ENCODE data around the gene PAPSS2. TPM values are rescaled to one million over a fixed set of nuclear protein-coding genes. Genes with fewer than 3 reads are reported as not detected.

Gene PAPSS2
- total and polyA plus RNA-seq, 2 experiments from 2014 or later, result 38.3 to 58.0 TPM

DNA sequence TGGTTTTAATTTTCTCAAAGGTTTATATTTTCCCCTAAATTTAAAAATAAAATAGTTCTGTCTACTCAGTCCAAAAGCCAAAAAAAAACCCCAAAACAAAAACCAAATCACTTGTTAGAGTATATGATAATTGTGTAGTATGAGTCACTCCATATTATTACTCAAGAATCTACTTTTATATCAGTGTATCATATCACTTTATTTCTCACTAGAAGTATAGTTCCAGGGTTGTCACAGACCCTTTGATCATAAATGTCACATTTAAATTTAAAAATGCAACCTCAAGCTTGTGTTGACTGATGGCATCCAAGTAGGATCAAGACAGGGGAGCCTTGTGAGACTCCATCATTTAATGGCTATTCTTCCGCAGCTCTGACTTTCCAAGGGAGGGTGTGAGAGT lies 61.0 kb downstream of the PAPSS2 start:
- Histone ChIP-seq H3K79me2 (no peaks in the 10 kb centered on the region), H3K4me1 (ENCODE audit: insufficient read depth) (peaks cover 10% of the 10 kb centered on the region), H3K9me2 (replicated peaks; ENCODE audit: insufficient read depth) (no peaks in the 10 kb centered on the region), H3K9me3 (ENCODE audit: low read depth) (no peaks in the 10 kb centered on the region), H2AFZ (no peak overlapping the region), H3K36me3 (replicated peaks; ENCODE audit: insufficient read depth, low read depth) (no peaks in the 10 kb centered on the region), H3K27ac (no peak overlapping the region), H4K20me1 (ENCODE audit: insufficient read depth, poor library complexity, severe bottlenecking) (no peaks in the 10 kb centered on the region), H3K4me3 (no peak overlapping the region), H3K4me2 (no peak overlapping the region), H3K27me3 (no peaks in the 10 kb centered on the region)
- 96% methylated on average over 1 of the region's 1 CpG for WGBS (ENCODE audit: low lambda C conversion rate, missing lambda C conversion rate)
- no peak for TF ChIP-seq EZH2phosphoT487 (IDR thresholded peaks at IDR 0.05; ENCODE audit: low read depth, severe bottlenecking, unreplicated experiment)
- TF ChIP-seq, protein P1, sequence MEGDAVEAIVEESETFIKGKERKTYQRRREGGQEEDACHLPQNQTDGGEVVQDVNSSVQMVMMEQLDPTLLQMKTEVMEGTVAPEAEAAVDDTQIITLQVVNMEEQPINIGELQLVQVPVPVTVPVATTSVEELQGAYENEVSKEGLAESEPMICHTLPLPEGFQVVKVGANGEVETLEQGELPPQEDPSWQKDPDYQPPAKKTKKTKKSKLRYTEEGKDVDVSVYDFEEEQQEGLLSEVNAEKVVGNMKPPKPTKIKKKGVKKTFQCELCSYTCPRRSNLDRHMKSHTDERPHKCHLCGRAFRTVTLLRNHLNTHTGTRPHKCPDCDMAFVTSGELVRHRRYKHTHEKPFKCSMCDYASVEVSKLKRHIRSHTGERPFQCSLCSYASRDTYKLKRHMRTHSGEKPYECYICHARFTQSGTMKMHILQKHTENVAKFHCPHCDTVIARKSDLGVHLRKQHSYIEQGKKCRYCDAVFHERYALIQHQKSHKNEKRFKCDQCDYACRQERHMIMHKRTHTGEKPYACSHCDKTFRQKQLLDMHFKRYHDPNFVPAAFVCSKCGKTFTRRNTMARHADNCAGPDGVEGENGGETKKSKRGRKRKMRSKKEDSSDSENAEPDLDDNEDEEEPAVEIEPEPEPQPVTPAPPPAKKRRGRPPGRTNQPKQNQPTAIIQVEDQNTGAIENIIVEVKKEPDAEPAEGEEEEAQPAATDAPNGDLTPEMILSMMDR (IDR thresholded peaks at IDR 0.05; ENCODE audit: poor library complexity), result no peak
- TF ChIP-seq EZH2 (IDR thresholded peaks at IDR 0.05; ENCODE audit: borderline replicate concordance), result no peak
- DNase-seq (ENCODE audit: low spot score), result no peak

DNA sequence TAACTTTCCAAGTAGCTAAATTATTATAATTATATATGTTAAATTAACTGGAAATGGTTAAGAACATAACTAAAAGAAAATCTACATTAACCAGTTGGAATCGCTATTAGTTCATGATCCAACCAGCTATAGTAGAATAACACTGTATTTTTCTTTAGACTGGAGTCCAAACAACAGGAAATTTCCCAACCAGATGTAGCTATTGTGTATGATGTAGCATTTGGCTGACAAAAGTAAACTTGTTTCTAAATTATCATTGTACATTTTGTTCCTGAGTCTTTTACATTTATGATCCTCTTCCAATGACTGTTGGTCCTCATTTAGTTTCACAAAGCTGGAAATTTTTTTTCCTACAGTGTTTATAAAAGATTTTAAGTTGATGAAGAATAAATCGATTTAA lies 62.1 kb downstream of the PAPSS2 start:
- Histone ChIP-seq H3K9me3 (ENCODE audit: low read depth) (no peaks in the 10 kb centered on the region), H3K27ac (no peak overlapping the region), H3K79me2 (no peaks in the 10 kb centered on the region), H4K20me1 (ENCODE audit: insufficient read depth, poor library complexity, severe bottlenecking) (no peaks in the 10 kb centered on the region), H2AFZ (no peak overlapping the region), H3K4me1 (ENCODE audit: insufficient read depth) (peaks cover 10% of the 10 kb centered on the region), H3K36me3 (replicated peaks; ENCODE audit: insufficient read depth, low read depth) (no peaks in the 10 kb centered on the region), H3K4me3 (no peak overlapping the region), H3K9me2 (replicated peaks; ENCODE audit: insufficient read depth) (no peaks in the 10 kb centered on the region), H3K4me2 (no peak overlapping the region), H3K27me3 (no peaks in the 10 kb centered on the region)
- DNase-seq (ENCODE audit: low spot score), result no peak
- TF ChIP-seq EZH2 (IDR thresholded peaks at IDR 0.05; ENCODE audit: borderline replicate concordance), result no peak
- no peak for TF ChIP-seq EZH2phosphoT487 (IDR thresholded peaks at IDR 0.05; ENCODE audit: low read depth, severe bottlenecking, unreplicated experiment)
- TF ChIP-seq, protein P1 (IDR thresholded peaks at IDR 0.05; ENCODE audit: poor library complexity), result no peak
- 100% methylated on average over 2 of the region's 2 CpGs for WGBS (ENCODE audit: low lambda C conversion rate, missing lambda C conversion rate)

DNA sequence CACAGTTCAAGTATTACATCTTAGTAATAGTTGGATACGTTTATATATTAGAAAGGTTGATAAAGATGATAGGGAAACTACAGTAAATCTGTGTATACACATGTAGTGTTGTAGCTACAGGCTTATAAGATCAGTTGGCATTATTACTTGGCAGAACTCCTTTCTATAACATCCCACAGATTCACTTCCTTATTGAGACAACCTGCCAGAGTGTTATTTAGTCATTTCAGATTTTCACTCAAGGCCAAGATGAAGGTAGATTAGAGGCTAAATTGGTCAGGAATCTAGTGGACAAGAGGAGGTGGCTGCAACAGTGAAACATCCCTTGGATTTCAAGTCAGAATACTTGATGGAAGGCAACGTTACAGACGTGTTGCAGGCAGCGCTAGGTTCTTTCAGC lies 63.0 kb downstream of the PAPSS2 start:
- Histone ChIP-seq H3K4me3 (no peak overlapping the region), H3K27me3 (no peaks in the 10 kb centered on the region), H3K79me2 (no peaks in the 10 kb centered on the region), H3K4me2 (peak overlapping the region; percentile 46), H2AFZ (no peak overlapping the region), H3K9me2 (replicated peaks; ENCODE audit: insufficient read depth) (no peaks in the 10 kb centered on the region), H3K9me3 (ENCODE audit: low read depth) (no peaks in the 10 kb centered on the region), H3K27ac (peak overlapping the region; percentile 62), H3K4me1 (ENCODE audit: insufficient read depth) (peaks cover 10% of the 10 kb centered on the region), H3K36me3 (replicated peaks; ENCODE audit: insufficient read depth, low read depth) (no peaks in the 10 kb centered on the region), H4K20me1 (ENCODE audit: insufficient read depth, poor library complexity, severe bottlenecking) (no peaks in the 10 kb centered on the region)
- TF ChIP-seq, protein P1 (IDR thresholded peaks at IDR 0.05; ENCODE audit: poor library complexity), result no peak
- DNase-seq (ENCODE audit: low spot score), result no peak
- 62% methylated on average over 4 of the region's 4 CpGs for WGBS (ENCODE audit: low lambda C conversion rate, missing lambda C conversion rate)

DNA sequence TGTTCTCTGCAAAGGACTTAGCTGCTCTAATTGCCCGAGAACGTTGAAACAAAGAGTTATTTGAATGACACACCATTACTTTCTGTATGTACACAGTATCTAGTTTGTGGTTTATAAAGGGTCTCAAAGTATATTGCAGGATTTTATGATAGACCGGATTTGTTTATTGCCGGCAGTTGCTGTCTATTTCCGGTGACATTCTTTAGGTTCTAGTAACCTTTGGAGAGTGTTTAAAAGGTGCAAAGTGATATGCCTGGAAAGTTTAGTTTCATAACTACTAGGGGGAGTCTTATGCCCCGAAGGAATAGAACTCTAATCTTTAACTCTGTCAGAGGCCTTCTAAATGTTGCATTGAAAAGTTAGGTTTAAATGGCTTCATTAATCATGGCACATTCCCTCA lies 63.8 kb downstream of the PAPSS2 start:
- 22% methylated on average over 6 of the region's 6 CpGs for WGBS (ENCODE audit: low lambda C conversion rate, missing lambda C conversion rate)
- Histone ChIP-seq H3K9me2 (replicated peaks; ENCODE audit: insufficient read depth) (no peaks in the 10 kb centered on the region), H3K9me3 (ENCODE audit: low read depth) (no peaks in the 10 kb centered on the region), H3K4me2 (peak overlapping the region; percentile 46), H3K4me3 (no peak overlapping the region), H3K79me2 (no peaks in the 10 kb centered on the region), H4K20me1 (ENCODE audit: insufficient read depth, poor library complexity, severe bottlenecking) (no peaks in the 10 kb centered on the region), H3K36me3 (replicated peaks; ENCODE audit: insufficient read depth, low read depth) (no peaks in the 10 kb centered on the region), H3K4me1 (ENCODE audit: insufficient read depth) (peaks cover 10% of the 10 kb centered on the region), H3K27ac (peak overlapping the region; percentile 62), H3K27me3 (no peaks in the 10 kb centered on the region), H2AFZ (no peak overlapping the region)
- TF ChIP-seq, protein P1 (IDR thresholded peaks at IDR 0.05; ENCODE audit: poor library complexity), result no peak
- no peak for TF ChIP-seq EZH2 (IDR thresholded peaks at IDR 0.05; ENCODE audit: borderline replicate concordance)
- TF ChIP-seq EZH2phosphoT487 (IDR thresholded peaks at IDR 0.05; ENCODE audit: low read depth, severe bottlenecking, unreplicated experiment), result no peak
- no peak for DNase-seq (ENCODE audit: low spot score)
